IPS DF 19.7 (cell line): ENCODE data around the gene KMT2E.

Experiments used
- DNase-seq: peaks from one replicate; pipeline ENCODE4 v3.0.0-alpha.2; 2013; ENCODE audit warnings: low read depth, low spot score

Gene KMT2E

GRCh38 chr7:105009667-105010503 is 4.1 kb upstream of the KMT2E start:
- DNase-seq = no peak

- DNase-seq = no peak
Measured at GRCh38 chr7:105010504-105011130, 3.4 kb upstream of the KMT2E start.

DNA sequence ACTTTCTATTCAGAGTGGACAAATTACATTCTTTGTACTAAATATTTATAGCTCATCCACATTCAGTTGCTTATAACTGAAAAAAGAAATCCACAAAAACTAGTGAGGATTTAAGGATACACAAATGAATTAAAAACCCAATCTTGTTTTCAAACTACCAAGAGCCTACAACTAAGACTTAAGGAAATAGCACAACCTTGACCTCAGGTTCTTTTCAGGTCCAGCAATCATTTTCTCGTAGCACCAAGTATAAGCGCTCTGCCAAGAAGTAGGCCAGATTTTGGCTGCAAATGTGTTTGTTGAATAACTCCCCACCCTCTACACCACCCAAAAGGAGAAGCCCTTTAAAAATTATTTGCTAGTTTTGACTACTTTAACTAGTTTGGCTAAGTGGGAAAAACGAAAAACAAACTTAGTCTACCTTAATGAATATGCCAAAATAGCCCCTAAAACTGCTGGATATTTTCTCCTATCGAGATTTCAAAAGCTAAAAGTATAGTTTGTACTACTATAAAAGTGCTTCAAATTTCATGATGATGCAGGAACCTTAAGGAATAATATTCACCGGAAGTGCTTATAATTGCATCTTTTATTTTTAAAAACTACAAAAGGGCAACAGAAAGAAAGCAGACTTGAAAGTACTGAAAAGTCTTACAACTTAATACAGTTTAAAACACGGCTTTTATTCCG is 2.7 kb upstream of the KMT2E start:
- no peak for DNase-seq

- no peak for DNase-seq
Measured at GRCh38 chr7:105011831-105012502, 2.0 kb upstream of the KMT2E start.

- DNase-seq = peak; percentile 84
Measured at GRCh38 chr7:105012503-105013220, 1.3 kb upstream of the KMT2E start.

- peak; percentile 69 for DNase-seq
Measured at GRCh38 chr7:105013221-105013815, 687 bp upstream of the KMT2E start.

DNA sequence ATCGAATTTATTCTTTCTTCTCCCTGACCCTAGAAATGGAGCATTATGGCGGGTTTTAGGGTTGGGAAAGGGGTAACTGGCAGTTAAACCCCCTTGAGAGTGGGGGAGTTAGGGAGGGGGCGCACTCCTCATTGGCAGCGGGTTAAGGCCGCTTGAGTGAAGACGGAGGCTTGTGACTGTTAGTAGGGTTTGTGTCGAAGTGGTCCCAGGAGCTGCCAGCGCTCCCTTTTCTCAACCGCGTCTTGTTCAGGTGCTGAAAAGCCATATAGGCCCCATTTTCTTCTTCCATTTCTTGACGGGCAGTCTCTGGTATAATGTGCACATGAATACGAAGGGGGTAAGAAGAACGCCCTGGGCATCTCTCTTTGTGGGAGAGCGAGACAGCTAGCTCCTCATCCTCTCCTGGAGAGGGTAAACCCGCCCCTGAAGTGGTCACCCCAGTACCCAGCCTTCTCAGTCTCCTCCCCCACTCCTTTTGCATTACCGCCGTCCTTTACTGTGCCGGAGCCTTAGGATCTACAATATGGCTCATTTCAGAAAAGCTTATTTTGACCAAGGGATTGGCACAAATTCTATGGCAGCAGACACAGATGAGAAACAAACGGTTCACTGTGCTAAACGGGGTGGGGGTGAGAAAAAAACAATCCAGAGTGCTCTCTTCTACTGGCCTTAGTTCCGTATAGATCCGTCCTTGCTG is 836 bp downstream of the KMT2E start:
- no peak for DNase-seq

GRCh38 chr7:105015390-105015965 is 1.5 kb downstream of the KMT2E start:
- DNase-seq = no peak

GRCh38 chr7:105016068-105016708 is 2.2 kb downstream of the KMT2E start:
- DNase-seq = no peak

DNA sequence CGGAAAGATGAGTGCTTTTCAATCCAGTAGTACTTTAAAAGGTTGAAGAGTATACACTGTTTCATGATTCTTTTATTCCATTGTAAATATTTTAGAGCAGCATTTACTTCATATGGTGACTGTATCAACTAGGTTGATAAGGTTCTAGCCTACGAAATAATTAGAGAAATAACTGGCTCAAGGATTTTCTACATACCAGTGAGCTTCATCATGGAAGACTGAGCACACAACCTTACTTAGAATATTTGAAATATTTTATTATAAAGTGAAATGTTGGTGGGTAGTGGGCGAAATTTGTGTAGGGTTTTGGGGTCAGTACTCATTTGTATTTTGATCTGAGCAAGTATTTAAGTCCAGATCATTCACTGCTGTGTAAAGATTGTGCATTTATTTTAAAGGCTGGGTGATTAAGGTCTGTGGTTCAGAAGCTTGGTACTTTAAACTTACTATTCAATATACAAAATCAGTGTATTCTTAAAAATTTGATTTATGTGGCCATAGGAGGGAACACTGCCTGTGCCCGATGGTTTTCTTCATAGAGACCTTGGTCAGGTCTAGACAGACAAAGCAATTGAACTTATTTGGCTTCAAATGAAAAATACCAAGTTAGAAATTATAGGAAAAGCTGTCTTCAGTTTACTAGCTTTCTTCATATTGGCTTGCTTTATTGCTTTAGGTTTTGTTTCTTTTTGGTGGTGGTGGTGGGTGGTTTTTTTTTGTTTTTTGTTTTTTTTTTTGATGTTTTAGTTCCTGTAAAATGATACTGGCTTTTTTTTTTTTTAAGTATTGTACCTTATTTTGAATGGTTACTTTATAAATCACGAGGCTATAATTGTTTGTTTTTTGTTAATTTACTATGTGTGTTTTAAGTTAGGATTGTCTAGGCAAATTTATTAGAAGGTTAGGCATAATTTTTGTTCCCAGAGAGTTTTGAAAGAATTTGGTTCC is 3.0 kb downstream of the KMT2E start:
- DNase-seq = no peak

DNA sequence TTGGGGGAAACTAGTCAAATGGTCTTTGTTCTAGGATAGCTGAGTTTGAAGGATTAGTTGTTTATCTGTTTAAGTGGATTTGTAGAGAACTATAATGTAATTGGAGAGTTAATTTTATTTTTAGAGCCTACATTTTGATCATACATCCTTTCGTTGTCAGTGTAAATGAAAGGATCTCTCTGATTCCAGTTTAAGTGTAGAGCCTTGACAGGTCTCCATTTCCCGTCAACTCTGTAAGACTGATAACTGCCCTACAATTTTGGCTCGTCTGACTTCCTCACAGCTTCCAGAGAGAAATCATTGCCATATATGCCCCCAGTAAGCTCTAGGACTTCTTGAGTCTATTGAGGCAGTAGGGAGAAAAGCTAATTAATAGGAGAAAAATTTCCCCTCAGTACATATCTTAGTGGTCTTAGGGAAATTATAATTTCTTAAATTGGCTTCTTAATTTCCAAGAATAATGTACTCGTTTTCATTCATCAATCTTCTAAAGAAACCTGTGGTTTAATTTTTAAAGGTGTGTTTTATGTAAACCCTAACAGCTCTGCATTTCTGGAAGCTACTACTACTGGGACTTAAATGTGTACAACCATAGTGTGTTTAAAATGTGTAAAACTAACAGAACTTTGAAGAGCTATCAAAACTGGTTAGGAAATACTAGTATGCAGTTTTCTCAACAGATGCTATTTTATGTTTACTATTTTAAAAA is 3.8 kb downstream of the KMT2E start:
- DNase-seq = no peak

GRCh38 chr7:105019269-105019668 is 5.3 kb downstream of the KMT2E start:
- no peak for DNase-seq

GRCh38 chr7:105020926-105021325 is 6.9 kb downstream of the KMT2E start:
- no peak for DNase-seq

DNA sequence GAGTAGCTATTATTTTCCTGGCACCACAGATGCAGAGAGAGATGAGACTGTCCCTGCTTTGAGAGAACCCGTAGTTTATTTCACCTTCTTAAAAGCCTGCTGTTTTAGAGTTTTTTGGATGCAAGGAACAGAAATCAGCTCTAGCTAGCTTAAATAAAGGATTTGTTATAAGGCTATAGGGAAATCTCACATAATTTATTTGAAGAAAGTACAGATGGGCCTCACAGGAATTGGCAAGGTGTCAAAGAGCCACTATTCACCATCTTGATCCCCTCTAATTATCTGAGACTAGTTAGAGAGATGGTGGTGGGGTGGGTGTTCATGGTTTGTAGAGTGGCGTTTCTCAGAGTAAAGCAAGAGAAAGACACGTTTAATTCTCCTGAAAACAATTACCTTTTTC is 7.3 kb downstream of the KMT2E start:
- no peak for DNase-seq

GRCh38 chr7:105021967-105022366 is 8.0 kb downstream of the KMT2E start:
- no peak for DNase-seq

DNA sequence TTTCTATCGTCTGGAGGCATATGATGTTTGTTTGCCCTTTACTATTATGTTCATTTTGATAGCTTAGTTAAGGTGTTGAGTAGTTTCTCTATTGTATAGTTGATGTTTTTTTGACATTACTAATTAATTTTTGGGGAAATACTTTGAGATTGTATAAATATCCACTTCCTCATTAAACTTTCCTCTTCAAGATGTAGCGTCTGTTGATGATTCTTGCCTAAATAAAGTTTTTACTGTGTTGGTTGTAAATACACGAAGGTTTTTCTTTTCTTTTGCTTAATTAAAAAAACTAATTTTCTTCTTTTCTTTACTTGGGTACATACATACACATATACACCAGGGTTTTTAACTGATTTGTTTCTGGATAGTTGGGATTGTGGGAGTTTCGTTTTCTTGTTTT is 8.5 kb downstream of the KMT2E start:
- no peak for DNase-seq

- no peak for DNase-seq
Measured at GRCh38 chr7:105024734-105025133, 10.7 kb downstream of the KMT2E start.

- no peak for DNase-seq
Measured at GRCh38 chr7:105026750-105027149, 12.7 kb downstream of the KMT2E start.
